ENCODE data around the gene GNAL. TPM values are rescaled to one million over a fixed set of nuclear protein-coding genes. Genes with fewer than 3 reads are reported as not detected.

The GNAL gene
- total and polyA plus RNA-seq, 2 experiments from 2014 or later = 7.5 to 21.6 TPM

DNA sequence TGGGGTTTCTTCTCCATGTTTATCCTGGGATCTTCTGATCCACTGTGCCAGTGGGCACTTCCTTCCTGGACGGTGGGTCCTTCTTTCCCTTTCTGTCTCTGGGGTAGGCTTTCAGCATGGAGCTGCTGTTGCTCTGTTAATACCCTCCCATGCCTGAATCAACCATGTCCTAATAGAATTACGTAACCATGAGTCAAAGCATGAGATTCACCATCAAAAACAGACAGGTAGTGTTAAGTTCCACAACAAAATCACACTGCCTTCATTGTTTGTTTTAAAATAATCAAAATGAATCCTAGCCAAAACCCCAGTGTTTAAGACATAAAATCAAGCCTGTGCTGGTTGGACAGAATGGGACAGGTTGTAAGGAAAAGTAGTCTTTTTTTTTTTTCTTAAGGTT lies 37.5 kb downstream of the GNAL start (continued):
- TF ChIP-seq CTCF (conservative IDR thresholded peaks at IDR 0.05; ENCODE audit: low read depth in 2 of 2) (no peak), ZNF331 (CRISPR knock-in tag; IDR thresholded peaks at IDR 0.05; ENCODE audit: low read depth) (no peak), ZNF114 (CRISPR knock-in tag; IDR thresholded peaks at IDR 0.05) (no peak), CREB1 (CRISPR knock-in tag; IDR thresholded peaks at IDR 0.05; ENCODE audit: low read depth) (no peak), EZH2 (IDR thresholded peaks at IDR 0.05; ENCODE audit: low read depth, unreplicated experiment) (no peak), EZH2phosphoT487 (IDR thresholded peaks at IDR 0.05; ENCODE audit: unreplicated experiment) (no peak)
- TF ChIP-seq, protein P1, sequence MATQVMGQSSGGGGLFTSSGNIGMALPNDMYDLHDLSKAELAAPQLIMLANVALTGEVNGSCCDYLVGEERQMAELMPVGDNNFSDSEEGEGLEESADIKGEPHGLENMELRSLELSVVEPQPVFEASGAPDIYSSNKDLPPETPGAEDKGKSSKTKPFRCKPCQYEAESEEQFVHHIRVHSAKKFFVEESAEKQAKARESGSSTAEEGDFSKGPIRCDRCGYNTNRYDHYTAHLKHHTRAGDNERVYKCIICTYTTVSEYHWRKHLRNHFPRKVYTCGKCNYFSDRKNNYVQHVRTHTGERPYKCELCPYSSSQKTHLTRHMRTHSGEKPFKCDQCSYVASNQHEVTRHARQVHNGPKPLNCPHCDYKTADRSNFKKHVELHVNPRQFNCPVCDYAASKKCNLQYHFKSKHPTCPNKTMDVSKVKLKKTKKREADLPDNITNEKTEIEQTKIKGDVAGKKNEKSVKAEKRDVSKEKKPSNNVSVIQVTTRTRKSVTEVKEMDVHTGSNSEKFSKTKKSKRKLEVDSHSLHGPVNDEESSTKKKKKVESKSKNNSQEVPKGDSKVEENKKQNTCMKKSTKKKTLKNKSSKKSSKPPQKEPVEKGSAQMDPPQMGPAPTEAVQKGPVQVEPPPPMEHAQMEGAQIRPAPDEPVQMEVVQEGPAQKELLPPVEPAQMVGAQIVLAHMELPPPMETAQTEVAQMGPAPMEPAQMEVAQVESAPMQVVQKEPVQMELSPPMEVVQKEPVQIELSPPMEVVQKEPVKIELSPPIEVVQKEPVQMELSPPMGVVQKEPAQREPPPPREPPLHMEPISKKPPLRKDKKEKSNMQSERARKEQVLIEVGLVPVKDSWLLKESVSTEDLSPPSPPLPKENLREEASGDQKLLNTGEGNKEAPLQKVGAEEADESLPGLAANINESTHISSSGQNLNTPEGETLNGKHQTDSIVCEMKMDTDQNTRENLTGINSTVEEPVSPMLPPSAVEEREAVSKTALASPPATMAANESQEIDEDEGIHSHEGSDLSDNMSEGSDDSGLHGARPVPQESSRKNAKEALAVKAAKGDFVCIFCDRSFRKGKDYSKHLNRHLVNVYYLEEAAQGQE (IDR thresholded peaks at IDR 0.05; ENCODE audit: unreplicated experiment) = no peak
- TF ChIP-seq, protein P2, sequence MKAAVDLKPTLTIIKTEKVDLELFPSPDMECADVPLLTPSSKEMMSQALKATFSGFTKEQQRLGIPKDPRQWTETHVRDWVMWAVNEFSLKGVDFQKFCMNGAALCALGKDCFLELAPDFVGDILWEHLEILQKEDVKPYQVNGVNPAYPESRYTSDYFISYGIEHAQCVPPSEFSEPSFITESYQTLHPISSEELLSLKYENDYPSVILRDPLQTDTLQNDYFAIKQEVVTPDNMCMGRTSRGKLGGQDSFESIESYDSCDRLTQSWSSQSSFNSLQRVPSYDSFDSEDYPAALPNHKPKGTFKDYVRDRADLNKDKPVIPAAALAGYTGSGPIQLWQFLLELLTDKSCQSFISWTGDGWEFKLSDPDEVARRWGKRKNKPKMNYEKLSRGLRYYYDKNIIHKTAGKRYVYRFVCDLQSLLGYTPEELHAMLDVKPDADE (IDR thresholded peaks at IDR 0.05) = no peak

- Histone ChIP-seq H2AFZ (no peak overlapping the region), H3K4me3 (no peak overlapping the region), H3K9me2 (ENCODE audit: insufficient read depth) (no peaks in the 10 kb centered on the region), H3K27me3 (ENCODE audit: insufficient read depth) (no peaks in the 10 kb centered on the region), H3K79me2 (replicated peaks; ENCODE audit: insufficient read depth) (no peaks in the 10 kb centered on the region), H3K4me1 (ENCODE audit: insufficient read depth) (peaks cover under 1% of the 10 kb centered on the region; the same call in 1 of the 2 replicates), H4K20me1 (replicated peaks; ENCODE audit: insufficient read depth) (no peaks in the 10 kb centered on the region), H3K27ac (ENCODE audit: low read depth) (no peak overlapping the region), H3K4me2 (no peak overlapping the region), H3F3A (replicated peaks; ENCODE audit: low read depth) (0 out of 2 replicates have a peak, but pooled peaks cover 3% of the 10 kb centered on the region), H3K36me3 (ENCODE audit: insufficient read depth) (no peaks in the 10 kb centered on the region)
- Mint-ChIP-seq H3K27me3 (ENCODE audit: insufficient read depth, low read depth, poor library complexity) (peaks cover 7% of the 10 kb centered on the region), H3K4me3 (no peak overlapping the region), H3K9me3 (no peaks in the 10 kb centered on the region), H3K27ac (no peak overlapping the region), H3K4me1 (peaks cover 10% of the 10 kb centered on the region), H3K36me3 (ENCODE audit: low read depth) (no peaks in the 10 kb centered on the region)
- TF ChIP-seq POLR2AphosphoS5 (IDR thresholded peaks at IDR 0.05; ENCODE audit: low read depth) (no peak), CTCF (conservative IDR thresholded peaks at IDR 0.05; ENCODE audit: low read depth in 2 of 2) (peak; percentile 47 to 77)
- DNase-seq (ENCODE audit: low spot score) = peak; percentile 67
- peak; percentile 81 for ATAC-seq
These were observed 39.2 kb downstream of the GNAL start for GRCh38 chr18:11728249-11728648.

Data from GM23338 (cell line).